A549 (cell line): Measurements from ENCODE around the gene MBP.

Experiments used
- CBX8 ChIP-seq: fragments of 200-600 bp; sonication (generic); IDR thresholded peaks from 2 replicates; pipeline ENCODE4 v1.6.1; 2016
- EP300 ChIP-seq, 2 experiments: fragments of >200 bp; sonication (Bioruptor Twin); formaldehyde crosslinking; IDR thresholded peaks; 2 replicates in 1 of 2; 3 replicates in 1 of 2; pipeline ENCODE4 v1.6.1; 2016 to 2017
- FOSB ChIP-seq: fragments of 250-450 bp; sonication (Bioruptor Pico); IDR thresholded peaks from 2 replicates; pipeline ENCODE4 v1.5.0; 2020; ENCODE audit warnings: mild to moderate bottlenecking, moderate library complexity
- JUN ChIP-seq, 2 experiments: fragments of >200 bp; sonication (Bioruptor Twin); formaldehyde crosslinking; IDR thresholded peaks; 2 replicates in 1 of 2; 3 replicates in 1 of 2; pipeline ENCODE4 v1.6.1; 2016 to 2017
- POLR2A ChIP-seq: IDR thresholded peaks from 2 replicates; pipeline ENCODE4 v1.6.1; 2012; ENCODE audit warnings: mild to moderate bottlenecking, low read length
- RAD21 ChIP-seq, 2 experiments: fragments of >200 bp in 1 of 2; sonication (Bioruptor Twin) in 1 of 2; formaldehyde crosslinking in 1 of 2; IDR thresholded peaks in 1 of 2; conservative IDR thresholded peaks in 1 of 2; 2 replicates in 1 of 2; 3 replicates in 1 of 2; pipeline ENCODE4 v1.6.1; 2012 to 2018; ENCODE audit warnings: inconsistent platforms in 1 of 2
- RCOR1 ChIP-seq: fragments of 150-350 bp; IDR thresholded peaks from 2 replicates; pipeline ENCODE4 v1.6.1; 2014; ENCODE audit warnings: antibody characterized with exemption, low read length, low read depth
- RFX5 ChIP-seq: fragments of 450-650 bp; IDR thresholded peaks from 2 replicates; pipeline ENCODE4 v1.7.1; 2014; ENCODE audit warnings: antibody characterized with exemption, mild to moderate bottlenecking, moderate library complexity
- RNF2 ChIP-seq: fragments of 200-600 bp; sonication (generic); IDR thresholded peaks from 2 replicates; pipeline ENCODE4 v1.6.1; 2016; ENCODE audit warnings: low read depth, mild to moderate bottlenecking, antibody characterized with exemption, moderate library complexity, borderline replicate concordance
- SMC3 ChIP-seq: fragments of >200 bp; sonication (Bioruptor Twin); formaldehyde crosslinking; IDR thresholded peaks from 3 replicates; pipeline ENCODE4 v1.6.1; 2018; ENCODE audit warnings: inconsistent platforms
- ZFP36 ChIP-seq: fragments of 450-650 bp; IDR thresholded peaks from 2 replicates; pipeline ENCODE4 v1.6.1; 2014; ENCODE audit warnings: borderline replicate concordance; ENCODE audit not compliant: partially characterized antibody
- TF ChIP-seq, protein P1 (sequence below): IDR thresholded peaks from 2 replicates; pipeline ENCODE4 v1.6.1; 2012; ENCODE audit warnings: low read depth, borderline replicate concordance
- TF ChIP-seq, protein P2 (sequence below): fragments of 250-450 bp; sonication (Bioruptor Pico); IDR thresholded peaks from 2 replicates; pipeline ENCODE4 v1.5.0; 2021; ENCODE audit warnings: mild to moderate bottlenecking, moderate library complexity, borderline replicate concordance
- TF ChIP-seq, protein P3 (sequence below): fragments of >200 bp; sonication (Bioruptor Twin); formaldehyde crosslinking; IDR thresholded peaks from 3 replicates; pipeline ENCODE4 v1.5.1; 2016

DNA sequence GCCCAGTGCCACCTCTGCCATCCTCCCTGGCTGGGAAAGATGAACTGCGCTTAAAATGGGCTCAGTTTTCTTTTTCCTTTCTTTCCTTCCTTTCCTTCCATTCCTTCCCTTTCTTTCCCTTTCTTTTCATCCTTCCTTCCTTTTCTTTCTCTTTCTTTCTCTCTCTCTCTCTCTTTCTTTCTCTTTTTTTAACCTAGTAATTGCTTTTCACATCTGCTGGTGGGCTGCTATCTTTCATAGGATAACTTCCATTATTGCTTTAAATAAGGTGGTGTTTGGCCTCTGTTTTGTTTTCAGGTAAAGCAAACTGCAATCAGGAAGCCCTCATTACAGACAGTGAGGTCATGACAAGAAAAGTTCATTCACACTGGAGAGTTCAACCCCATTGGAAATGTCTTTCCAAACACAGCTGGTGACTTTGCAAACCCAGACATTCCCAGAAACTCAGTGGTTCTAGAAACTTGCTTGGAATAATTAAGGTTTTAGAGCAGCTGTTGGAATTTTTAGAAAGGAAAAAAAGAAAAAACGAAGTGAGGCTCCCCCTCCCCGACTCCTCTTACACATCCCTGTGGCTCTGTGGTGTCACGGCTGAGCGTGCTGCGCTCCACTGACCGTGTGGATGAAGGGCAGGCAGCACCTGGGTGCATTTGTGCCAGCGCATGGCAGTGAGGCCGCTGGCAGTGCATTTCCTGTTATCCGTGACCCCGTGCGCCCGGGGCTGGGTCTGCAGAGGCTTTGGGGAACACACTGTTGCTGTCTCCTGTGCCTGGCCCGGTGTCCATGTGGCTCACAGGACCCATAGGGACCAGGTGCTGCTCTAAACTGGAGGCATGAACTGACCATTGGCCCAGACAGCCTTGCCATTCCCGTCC is 76.9 kb downstream of the MBP start:
- TF ChIP-seq RFX5 = no peak
- TF ChIP-seq POLR2A = no peak
- no peak for TF ChIP-seq ZFP36
- no peak for TF ChIP-seq JUN (IDR thresholded peaks at IDR 0.05)
- TF ChIP-seq EP300 (IDR thresholded peaks at IDR 0.05) = no peak
- TF ChIP-seq, protein P1, sequence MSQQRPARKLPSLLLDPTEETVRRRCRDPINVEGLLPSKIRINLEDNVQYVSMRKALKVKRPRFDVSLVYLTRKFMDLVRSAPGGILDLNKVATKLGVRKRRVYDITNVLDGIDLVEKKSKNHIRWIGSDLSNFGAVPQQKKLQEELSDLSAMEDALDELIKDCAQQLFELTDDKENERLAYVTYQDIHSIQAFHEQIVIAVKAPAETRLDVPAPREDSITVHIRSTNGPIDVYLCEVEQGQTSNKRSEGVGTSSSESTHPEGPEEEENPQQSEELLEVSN = no peak
- TF ChIP-seq, protein P2, sequence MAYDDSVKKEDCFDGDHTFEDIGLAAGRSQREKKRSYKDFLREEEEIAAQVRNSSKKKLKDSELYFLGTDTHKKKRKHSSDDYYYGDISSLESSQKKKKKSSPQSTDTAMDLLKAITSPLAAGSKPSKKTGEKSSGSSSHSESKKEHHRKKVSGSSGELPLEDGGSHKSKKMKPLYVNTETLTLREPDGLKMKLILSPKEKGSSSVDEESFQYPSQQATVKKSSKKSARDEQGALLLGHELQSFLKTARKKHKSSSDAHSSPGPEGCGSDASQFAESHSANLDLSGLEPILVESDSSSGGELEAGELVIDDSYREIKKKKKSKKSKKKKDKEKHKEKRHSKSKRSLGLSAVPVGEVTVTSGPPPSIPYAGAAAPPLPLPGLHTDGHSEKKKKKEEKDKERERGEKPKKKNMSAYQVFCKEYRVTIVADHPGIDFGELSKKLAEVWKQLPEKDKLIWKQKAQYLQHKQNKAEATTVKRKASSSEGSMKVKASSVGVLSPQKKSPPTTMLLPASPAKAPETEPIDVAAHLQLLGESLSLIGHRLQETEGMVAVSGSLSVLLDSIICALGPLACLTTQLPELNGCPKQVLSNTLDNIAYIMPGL (CRISPR knock-in tag) = no peak
- TF ChIP-seq, protein P3, sequence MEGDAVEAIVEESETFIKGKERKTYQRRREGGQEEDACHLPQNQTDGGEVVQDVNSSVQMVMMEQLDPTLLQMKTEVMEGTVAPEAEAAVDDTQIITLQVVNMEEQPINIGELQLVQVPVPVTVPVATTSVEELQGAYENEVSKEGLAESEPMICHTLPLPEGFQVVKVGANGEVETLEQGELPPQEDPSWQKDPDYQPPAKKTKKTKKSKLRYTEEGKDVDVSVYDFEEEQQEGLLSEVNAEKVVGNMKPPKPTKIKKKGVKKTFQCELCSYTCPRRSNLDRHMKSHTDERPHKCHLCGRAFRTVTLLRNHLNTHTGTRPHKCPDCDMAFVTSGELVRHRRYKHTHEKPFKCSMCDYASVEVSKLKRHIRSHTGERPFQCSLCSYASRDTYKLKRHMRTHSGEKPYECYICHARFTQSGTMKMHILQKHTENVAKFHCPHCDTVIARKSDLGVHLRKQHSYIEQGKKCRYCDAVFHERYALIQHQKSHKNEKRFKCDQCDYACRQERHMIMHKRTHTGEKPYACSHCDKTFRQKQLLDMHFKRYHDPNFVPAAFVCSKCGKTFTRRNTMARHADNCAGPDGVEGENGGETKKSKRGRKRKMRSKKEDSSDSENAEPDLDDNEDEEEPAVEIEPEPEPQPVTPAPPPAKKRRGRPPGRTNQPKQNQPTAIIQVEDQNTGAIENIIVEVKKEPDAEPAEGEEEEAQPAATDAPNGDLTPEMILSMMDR = no peak
- TF ChIP-seq RAD21 (conservative IDR thresholded peaks at IDR 0.05 in 1 of 2, IDR thresholded peaks at IDR 0.05 in 1 of 2) = no peak
- TF ChIP-seq CBX8 = no peak
- no peak for TF ChIP-seq RNF2
- TF ChIP-seq RCOR1 = no peak
- TF ChIP-seq SMC3 = no peak
- TF ChIP-seq FOSB = no peak
